ENCODE measurements around the gene TIMP1. TPM values are rescaled to one million over a fixed set of nuclear protein-coding genes. Genes with fewer than 3 reads are reported as not detected.

TIMP1 gene
- total RNA-seq, 1 experiment from 2014 or later = 35.4 TPM

- TF ChIP-seq MAX (CRISPR knock-in tag; IDR thresholded peaks at IDR 0.05) = no peak
- no peak for TF ChIP-seq CREM (CRISPR knock-in tag; IDR thresholded peaks at IDR 0.05)
Observed at GRCh38 chrX:47540754-47541538, 41.3 kb upstream of the TIMP1 start (continued).

DNA sequence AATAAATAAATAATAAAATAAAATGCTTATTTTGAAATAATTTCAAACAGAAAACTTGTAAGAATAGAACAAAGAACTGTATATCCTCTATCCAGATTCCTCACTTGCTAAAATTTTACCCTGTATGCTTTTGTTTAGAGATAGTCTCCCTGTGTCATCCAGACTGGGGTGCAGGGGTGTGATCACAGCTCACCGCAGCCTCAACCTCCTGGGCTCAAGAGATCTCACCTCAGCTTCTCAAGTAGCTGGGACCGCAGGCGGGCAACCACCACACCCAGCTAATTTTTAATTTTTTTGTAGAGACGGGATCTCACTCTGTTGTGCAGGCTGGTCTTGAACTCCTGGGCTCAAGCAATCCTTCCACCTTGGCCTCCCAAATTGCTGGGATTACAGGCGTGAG lies 38.7 kb upstream of the TIMP1 start:
- Mint-ChIP-seq H3K4me3 (no peak overlapping the region), H3K9me3 (no peaks in the 10 kb centered on the region), H3K4me1 (0 out of 2 replicates have a peak, but pooled peaks cover 2% of the 10 kb centered on the region), H3K27me3 (ENCODE audit: low read depth) (no peaks in the 10 kb centered on the region), H3K27ac (no peak overlapping the region), H3K36me3 (no peaks in the 10 kb centered on the region)
- DNase-seq (ENCODE audit: low spot score) (no peak), ATAC-seq (no peak)
- ChIA-PET POLR2A (no interaction called here), CTCF (no interaction called here)
- no peak for TF ChIP-seq ATF1 (CRISPR knock-in tag; IDR thresholded peaks at IDR 0.05)

DNA sequence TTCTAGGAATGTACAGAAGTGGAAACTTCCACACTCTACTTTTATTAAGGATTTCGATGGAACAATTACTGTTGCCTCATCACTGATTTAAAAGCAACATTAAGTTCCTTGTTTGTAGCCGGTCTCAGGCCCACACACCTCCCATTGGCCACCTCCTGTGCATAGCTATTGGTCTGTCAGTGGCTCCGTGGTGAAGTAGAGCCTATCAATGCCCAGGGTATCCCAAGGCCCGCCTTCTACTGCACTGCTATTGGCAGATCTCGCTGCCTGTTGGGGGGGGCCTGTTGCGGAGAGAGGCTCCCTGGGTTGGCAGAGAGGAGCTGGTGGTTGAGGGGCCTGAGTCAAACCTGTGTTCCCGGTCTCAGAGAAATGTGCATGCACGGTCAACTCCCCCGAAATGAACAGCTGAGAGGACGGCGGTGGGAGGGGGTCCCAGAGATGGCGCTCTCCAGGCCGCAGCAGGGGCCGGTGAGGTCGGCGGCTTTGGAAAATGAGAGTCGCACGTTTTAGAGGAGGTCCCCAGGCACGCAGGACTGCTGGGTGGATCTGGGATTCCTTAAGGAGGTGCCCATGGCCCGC lies 26.1 kb upstream of the TIMP1 start:
- POLR2A ChIA-PET = interaction anchor here (0.6 to 1.4 kb wide), 4 partner anchors 18 to 338 kb away, joined by 3 to 5 read pairs (median 4); partner anchors contain the start of gene CDK16
- Mint-ChIP-seq H3K9me3 (no peaks in the 10 kb centered on the region), H3K36me3 (no peaks in the 10 kb centered on the region), H3K27me3 (ENCODE audit: low read depth) (no peaks in the 10 kb centered on the region), H3K4me3 (peak overlapping the region; percentile 85), H3K4me1 (peaks cover 20% of the 10 kb centered on the region), H3K27ac (peak overlapping the region; percentile 94)
- TF ChIP-seq ZNF138 (CRISPR knock-in tag; conservative IDR thresholded peaks at IDR 0.05) = no peak
- peak; percentile 93 for TF ChIP-seq NFYB (CRISPR knock-in tag; conservative IDR thresholded peaks at IDR 0.05; ENCODE audit: low read depth)
- CTCF ChIA-PET = interaction anchor here (0.5 to 2.1 kb wide), 8 partner anchors 9 to 171 kb away, joined by 3 to 9 read pairs (median 6); no protein-coding TSS in a partner anchor
- peak; percentile 94 for ATAC-seq
- DNase-seq (ENCODE audit: low spot score) = peak; percentile 79

- DNase-seq (ENCODE audit: low spot score) (no peak), ATAC-seq (no peak)
- Mint-ChIP-seq H3K4me1 (peaks cover 23% of the 10 kb centered on the region), H3K27me3 (ENCODE audit: low read depth) (no peaks in the 10 kb centered on the region), H3K9me3 (no peaks in the 10 kb centered on the region), H3K27ac (no peak overlapping the region), H3K36me3 (peaks cover 2% of the 10 kb centered on the region), H3K4me3 (no peak overlapping the region)
- no peak for TF ChIP-seq ZNF416 (CRISPR knock-in tag; IDR thresholded peaks at IDR 0.05)
- TF ChIP-seq ZNF425 (CRISPR knock-in tag; conservative IDR thresholded peaks at IDR 0.05) = no peak
- POLR2A ChIA-PET = no interaction called here
- CTCF ChIA-PET = interaction anchor here (1.2 kb wide), 1 partner anchor 10 kb away, joined by 5 read pairs; no protein-coding TSS in a partner anchor
Observed at GRCh38 chrX:47558436-47558835, 23.8 kb upstream of the TIMP1 start.

- Mint-ChIP-seq H3K4me1 (peaks cover 23% of the 10 kb centered on the region), H3K36me3 (peaks cover 17% of the 10 kb centered on the region), H3K27ac (peak overlapping the region; percentile 93), H3K27me3 (ENCODE audit: low read depth) (no peaks in the 10 kb centered on the region), H3K4me3 (peak overlapping the region; percentile 88), H3K9me3 (no peaks in the 10 kb centered on the region)
- CTCF ChIA-PET = no interaction called here
- TF ChIP-seq PREB (CRISPR knock-in tag; IDR thresholded peaks at IDR 0.05; ENCODE audit: borderline replicate concordance) = no peak
- TF ChIP-seq TEAD1 (CRISPR knock-in tag; IDR thresholded peaks at IDR 0.05) = no peak
- no peak for TF ChIP-seq NFATC4 (CRISPR knock-in tag; IDR thresholded peaks at IDR 0.05)
- peak; percentile 38; the same call in 1 of the 2 replicates for TF ChIP-seq GTF2I (CRISPR knock-in tag; conservative IDR thresholded peaks at IDR 0.05)
- DNase-seq (ENCODE audit: low spot score) (no peak), ATAC-seq (0 out of 2 replicates have a peak, but pooled peaks have one; percentile 1)
- POLR2A ChIA-PET = no interaction called here
Observed at GRCh38 chrX:47560179-47560933, 21.9 kb upstream of the TIMP1 start.

Measured in WTC11 (cell line).